ENCODE measurements around the gene ITGA2. TPM values are rescaled to one million over a fixed set of nuclear protein-coding genes. Genes with fewer than 3 reads are reported as not detected.

Gene ITGA2
- total RNA-seq, 4 donors from 2014 or later: 1.1 to 6.8 (median 1.8) TPM

- ATAC-seq (ENCODE audit: low FRiP score): no peak
- no peak for DNase-seq (ENCODE audit: low spot score)
These were observed 123.8 kb downstream of the ITGA2 start for GRCh38 chr5:53112909-53113308.

GRCh38 chr5:53113947-53114346 is 124.8 kb downstream of the ITGA2 start:
- no peak for DNase-seq (ENCODE audit: low spot score)
- no peak for ATAC-seq (ENCODE audit: low FRiP score)
- no peak for TF ChIP-seq CTCF (IDR thresholded peaks at IDR 0.05)

More at GRCh38 chr5:53112909-53113308, 123.8 kb downstream of the ITGA2 start:
- no peak for TF ChIP-seq CTCF (IDR thresholded peaks at IDR 0.05)

- no peak for ATAC-seq (ENCODE audit: low FRiP score)
- DNase-seq (ENCODE audit: low spot score): no peak
- no peak for TF ChIP-seq CTCF (IDR thresholded peaks at IDR 0.05)
These were observed 125.8 kb downstream of the ITGA2 start for GRCh38 chr5:53114988-53115387.

- ATAC-seq (ENCODE audit: low FRiP score): no peak
- DNase-seq (ENCODE audit: low spot score): no peak
- no peak for TF ChIP-seq CTCF (IDR thresholded peaks at IDR 0.05)
These were observed 127.4 kb downstream of the ITGA2 start for GRCh38 chr5:53116597-53116996.

- DNase-seq (ENCODE audit: low spot score) (no peak), ATAC-seq (ENCODE audit: low FRiP score) (no peak)
- TF ChIP-seq CTCF (IDR thresholded peaks at IDR 0.05): no peak
These were observed 129.7 kb downstream of the ITGA2 start for GRCh38 chr5:53118879-53119278.

- no peak for TF ChIP-seq CTCF (IDR thresholded peaks at IDR 0.05)
- no peak for DNase-seq (ENCODE audit: low spot score)
- no peak for ATAC-seq (ENCODE audit: low FRiP score)
These were observed 131.0 kb downstream of the ITGA2 start for GRCh38 chr5:53120165-53120564.

GRCh38 chr5:53123702-53124101 is 134.6 kb downstream of the ITGA2 start:
- DNase-seq (ENCODE audit: low spot score) (no peak), ATAC-seq (ENCODE audit: low FRiP score) (no peak)
- TF ChIP-seq CTCF (IDR thresholded peaks at IDR 0.05): no peak

Data from omental fat pad (tissue), 4 donors.